Measurements from ENCODE around the gene CAMK4.
"Not testable (repeated sequence)": the region's sequence is repeated elsewhere in the genome, so short reads cannot be mapped to it uniquely, and the experiment has no call there.

CAMK4 gene

DNA sequence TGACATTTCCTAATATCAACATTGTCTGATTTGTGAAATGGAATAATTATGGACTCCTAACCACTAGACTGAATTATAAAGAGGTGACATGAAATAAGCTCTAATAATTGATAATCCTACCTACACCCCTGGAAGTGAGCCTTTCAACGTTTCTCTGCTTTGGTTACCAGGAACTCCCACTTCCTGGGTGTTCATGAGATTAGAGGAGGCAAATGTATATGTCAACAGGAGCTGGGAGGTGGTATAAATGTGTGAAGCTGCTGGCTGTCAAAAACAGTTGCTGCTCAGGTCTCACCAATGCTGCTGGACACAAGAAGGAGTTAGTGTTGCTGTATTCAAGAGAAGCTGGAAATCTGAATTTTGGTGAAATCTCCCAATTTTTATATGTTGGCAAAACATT lies 96.8 kb downstream of the CAMK4 start:
- DNase-seq, result no peak

DNA sequence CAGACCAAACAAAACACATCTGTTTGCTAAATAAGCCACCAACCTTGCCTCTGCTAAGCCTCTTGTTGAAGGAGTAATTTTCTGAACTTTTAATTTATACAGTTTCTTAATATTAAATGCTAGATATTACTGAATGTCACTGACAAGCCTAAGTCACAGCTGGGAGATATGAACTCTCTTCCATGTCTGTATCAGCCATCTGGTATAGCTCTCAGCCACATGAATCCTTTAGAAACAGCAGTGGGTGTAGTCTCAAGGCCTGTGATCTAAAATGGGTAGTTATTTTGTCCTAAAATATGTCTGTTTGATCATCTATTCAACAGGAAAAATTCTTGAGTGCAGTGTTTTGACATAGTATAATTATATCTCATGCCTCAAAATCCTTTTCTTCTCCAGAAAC lies 97.2 kb downstream of the CAMK4 start:
- no peak for DNase-seq

DNA sequence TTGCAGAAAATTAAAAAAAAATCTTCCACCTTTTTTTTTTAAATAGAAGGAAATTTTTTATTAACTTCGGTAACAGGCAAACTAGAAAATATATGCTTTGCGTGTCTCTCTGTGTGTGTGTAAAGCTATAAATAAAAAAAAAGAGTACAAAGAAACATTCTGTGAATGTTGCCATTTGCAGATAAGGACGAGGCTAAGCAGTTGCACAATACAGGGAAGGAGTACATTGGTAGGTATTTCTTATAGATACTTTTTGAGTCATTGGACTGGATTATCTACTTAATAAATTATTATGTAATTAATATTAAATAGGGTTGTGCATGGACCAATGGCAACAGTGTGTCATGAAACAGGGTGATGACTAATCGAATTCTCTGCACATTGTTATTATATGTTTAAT lies 102.4 kb downstream of the CAMK4 start:
- no peak for DNase-seq

DNA sequence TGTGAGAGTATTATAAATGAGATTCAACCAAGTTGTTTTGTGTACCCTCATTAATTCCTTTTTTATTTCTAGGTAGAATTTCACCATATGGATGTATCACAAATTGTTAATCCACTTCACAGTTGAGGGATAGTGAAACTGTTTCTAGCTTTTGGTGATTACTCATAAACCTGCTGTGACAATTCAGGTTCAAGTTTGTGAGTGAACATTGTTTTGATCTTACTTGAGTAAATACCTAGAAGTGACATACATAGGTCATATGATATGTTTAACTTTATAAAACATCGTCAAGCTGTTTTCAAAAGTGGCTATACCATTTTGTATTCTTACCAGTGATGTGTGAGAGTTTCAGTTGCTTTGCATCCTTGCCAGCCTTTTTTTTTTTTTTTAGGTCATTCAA lies 112.9 kb downstream of the CAMK4 start:
- no peak for DNase-seq

DNA sequence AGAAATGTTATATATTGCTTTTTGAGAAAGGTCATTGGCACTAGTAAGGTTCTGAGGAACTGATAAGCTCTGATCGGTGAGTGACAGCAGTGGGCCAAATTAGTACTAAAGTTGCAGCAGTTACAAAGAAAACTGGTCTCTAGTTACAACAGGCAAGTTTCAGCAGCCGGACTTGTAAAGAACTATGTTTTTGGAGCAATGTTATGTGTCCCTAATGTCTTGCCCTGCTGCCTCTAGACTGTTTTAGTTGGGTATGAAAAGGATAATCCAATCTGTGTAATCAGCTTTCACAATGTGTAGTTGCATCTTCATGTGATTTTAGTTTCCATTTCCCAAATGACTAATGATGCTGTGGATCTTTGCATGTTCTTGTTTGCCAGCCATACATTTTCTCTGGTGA lies 113.5 kb downstream of the CAMK4 start:
- DNase-seq, result no peak

DNA sequence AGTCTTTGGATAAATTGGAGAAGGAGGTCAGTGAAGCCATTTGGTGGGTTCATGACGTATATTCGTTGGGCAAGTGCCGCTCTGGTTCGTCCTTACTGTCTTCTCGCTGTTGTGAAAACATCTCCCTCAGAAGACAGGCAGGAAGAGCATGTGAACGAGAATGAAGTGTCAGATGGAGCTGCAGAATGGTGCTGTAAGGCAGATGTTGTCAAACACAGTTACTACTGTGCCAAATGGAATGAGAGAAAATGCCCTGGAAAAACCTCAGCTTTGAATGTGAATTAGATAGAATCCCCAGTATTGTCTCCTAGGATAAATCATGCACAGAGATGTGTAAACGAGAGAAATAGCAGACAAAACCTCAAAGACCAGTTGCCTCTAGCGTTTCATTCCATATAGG lies 121.5 kb downstream of the CAMK4 start:
- no peak for DNase-seq

DNA sequence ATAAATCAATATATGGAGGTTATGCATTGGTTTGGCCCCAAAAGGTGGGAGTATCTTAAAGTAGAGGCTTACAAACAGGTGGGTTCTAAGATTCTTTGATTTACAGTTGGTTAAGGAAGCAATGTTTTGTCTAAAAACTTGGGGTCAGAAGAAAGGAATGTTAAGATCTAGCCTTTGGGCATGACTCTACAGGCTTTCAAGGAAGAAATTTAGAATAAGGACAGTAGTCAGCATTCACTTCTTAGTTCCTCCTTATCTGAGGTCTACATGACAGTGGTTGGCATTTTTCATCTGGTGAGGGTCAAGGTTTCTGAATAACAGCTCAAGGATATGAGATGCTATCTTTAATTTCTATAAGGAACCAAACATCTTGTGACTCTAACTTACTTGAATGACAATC lies 122.8 kb downstream of the CAMK4 start:
- no peak for DNase-seq

DNA sequence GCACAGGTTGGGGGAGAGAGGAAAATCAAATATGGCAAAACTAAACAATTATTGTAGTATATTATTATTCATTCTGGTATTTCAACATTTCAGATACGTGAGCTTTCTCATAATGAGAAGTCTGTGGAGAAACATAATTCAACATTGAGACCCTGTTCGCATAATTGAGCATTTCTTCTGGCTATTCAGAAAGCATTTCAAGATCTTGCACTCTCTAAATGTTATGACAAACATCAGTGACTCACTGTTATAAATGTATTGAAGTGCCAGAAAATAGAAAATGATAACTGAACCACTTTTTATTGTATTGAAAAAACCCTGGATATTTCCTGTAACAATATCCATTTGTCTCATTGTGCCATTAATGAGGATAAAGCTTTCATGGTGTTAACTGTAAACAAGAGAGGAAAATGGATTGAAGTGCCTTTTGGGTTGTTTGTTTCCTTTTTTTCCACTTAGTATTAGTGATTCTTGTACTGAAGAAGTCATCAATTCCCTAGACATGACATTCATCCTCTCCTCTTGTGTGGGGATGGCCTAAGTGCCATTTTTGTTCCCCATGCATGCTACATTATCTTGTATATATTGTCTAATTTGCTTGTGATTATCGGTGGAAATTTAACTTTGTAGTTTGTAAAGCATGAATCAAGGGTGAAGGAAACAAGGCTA lies 124.6 kb downstream of the CAMK4 start:
- DNase-seq, result no peak

DNA sequence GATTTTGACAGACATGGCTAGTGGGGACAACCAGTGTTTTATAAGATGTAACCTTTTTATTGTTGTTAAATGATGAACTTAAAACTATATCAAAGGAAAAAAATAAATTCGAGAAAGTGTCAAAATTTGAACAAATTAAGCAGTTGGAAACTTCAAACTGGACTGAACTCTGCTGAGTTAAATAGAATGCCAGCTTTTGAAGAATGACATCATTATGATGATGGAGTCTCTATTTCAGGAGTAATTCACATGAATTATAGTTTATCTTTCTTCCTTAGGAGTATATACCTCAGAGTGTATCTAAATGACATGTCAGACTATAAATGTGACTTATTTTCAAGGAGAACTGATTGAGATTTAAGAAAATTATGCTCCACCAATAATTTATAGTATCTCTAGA lies 125.2 kb downstream of the CAMK4 start:
- DNase-seq, result no peak

DNA sequence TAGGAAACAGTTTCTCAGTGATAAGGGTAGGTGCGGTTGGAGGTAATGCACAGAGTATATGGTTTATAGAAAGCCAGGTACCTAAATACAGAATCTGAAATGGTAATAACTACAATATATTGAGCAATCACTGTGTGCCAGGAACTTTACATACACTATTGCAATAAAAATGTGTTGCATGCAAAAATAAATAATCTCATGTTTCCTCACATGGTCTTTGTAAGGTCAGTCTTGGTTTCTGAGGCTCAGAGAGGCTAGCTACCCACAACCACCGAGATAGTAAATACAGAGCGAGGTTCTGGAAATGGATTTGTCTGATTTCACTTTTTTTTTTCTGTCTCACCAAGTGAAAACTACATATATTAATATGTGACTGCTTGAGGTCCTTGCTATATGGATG lies 128.9 kb downstream of the CAMK4 start:
- no peak for DNase-seq

DNA sequence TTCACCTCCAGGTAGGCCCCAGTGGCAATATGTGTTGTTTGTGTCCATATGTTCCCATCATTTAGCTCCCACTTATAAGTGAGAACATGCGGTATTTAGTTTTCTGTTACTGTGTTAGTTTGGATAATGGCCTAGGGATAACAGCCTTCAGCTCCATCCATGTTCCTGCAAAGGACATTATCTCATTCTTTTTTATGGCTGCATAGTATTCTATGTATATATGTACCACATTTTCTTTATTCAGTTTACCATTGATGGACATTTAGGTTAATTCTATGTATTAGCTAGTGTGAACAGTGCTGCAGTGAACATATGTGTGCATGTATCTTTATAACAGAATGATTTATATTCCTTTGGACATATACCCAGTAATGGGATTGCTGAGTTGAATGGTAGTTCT lies 134.5 kb downstream of the CAMK4 start:
- DNase-seq, result not testable (repeated sequence)

DNA sequence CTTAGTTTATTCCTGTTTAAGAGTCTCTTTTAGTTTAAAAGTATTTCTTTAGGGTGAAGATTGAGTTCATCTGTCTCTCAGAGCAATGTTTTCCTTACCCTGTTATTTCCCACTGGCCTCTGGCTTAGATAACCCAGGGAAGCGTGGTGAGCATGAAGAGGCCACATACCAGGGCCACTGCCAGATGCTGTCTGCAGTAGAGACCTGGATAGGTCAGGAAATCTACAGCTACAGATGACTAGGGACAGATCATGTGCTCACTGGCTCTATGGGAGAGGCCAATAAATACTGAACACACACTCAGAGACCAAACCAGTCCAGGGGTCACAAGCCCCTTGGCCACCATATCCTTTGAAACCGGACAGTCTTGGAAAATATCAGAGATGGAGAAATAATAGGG lies 136.0 kb downstream of the CAMK4 start:
- no peak for DNase-seq

DNA sequence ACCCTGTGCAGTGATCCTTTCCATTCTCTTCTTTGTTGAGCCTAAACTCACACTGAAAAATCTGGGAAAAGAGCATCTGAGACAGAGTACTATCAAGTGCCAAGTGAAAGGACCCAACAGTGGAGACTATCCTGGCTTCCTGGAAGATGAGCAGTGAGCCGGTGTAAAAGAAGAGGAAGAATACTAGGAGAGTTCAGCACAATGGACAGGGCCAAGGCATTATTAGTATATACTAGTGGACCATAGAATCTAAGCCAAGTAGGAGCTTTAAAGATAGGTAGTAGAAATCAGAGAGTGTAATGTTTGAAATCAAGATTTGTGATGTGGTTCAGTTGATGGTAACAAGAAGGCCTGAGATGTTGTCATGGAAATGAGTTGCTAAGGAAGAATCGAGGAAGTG lies 140.8 kb downstream of the CAMK4 start:
- no peak for DNase-seq

DNA sequence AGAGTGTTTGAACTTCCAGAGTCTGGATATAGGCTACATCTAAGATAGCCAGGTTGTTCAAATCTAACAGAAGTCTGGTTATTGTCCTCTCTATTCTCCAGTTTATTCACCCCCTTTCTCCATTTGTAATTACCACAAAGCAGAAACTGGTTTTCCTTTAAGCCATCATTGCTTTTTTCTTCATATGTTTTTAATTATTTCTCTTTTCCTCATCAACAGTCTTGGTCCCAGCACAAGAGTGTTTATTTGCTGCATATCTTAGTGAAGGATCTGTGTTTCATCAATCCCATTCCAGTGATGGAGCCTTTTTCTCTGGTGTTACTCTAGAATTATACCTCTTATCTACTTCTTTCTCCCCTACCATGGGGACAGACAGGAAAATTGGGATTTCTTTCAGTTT lies 142.2 kb downstream of the CAMK4 start:
- no peak for DNase-seq

DNA sequence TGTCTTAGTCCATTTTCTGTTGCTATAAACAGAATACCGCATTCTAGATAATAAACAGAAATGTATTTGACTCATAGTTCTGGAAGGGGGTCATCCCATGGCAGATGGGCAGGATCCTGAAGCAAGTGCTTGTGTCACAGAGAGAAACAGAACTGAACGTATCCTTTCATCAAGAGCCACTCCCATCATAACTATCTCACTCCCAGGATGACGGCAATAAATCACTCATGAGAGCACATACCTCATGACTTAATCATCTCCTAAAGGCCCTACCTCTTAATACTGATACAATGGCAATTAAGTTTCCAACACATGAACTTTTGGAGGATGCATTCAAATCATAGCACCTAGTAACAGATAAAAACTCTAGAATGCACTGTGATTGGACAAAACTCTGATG lies 142.9 kb downstream of the CAMK4 start:
- DNase-seq, result no peak

DNA sequence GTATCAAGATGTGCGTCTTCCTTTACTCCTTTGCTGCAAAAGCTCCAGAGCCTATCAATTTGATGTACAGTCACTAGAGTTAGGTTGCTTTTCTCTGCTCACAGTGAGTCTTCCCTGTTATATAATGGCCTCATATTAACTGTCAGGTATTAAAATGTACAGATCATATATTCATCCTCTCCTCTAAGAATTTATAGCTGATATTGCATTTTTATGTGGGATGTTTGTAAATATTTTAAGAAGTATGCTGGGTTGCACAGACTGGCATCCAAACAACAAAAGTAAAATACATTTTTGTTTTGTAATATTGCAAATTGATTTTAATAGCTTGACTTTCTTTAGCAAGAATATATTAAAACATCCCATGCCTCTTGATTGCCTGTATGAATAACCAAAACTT lies 148.6 kb downstream of the CAMK4 start:
- no peak for DNase-seq

DNA sequence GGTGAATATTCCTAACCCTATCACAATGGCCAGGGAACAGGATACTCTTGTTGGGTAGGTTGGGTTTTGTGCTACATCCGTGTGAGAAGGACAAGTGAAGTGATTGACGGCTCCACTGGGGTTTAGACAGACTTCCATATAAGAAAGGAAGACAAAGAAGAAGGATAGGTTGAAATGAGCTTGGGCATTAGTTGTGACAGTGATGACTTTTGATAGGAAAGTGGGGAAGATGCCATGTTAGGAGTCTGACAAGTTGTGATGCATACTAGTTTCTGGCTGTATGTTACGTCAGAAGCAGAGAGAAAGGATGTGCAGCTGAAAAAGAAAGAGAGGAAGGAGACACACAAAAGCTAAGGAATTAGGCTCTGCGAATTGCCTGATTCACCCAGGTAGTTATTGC lies 150.2 kb downstream of the CAMK4 start:
- DNase-seq, result no peak

DNA sequence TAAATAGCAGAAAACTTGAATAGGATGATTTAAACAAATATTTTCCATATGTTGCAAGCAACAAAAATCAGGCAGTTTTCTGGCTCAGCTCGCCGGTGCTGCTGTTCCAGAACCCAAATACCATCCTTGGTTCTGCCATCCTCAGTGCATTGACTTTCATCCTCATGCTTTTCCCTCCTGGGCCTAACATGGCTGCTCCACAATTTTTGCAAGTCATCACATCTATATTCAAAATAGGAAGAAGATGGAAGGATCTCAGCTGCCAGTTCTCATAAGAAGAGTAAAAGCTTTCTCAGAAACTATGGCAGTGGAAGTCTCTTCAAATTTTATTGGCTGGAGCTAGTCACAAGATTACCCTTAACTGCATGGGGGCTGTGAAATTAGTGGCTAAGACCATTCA lies 151.5 kb downstream of the CAMK4 start:
- DNase-seq, result no peak

DNA sequence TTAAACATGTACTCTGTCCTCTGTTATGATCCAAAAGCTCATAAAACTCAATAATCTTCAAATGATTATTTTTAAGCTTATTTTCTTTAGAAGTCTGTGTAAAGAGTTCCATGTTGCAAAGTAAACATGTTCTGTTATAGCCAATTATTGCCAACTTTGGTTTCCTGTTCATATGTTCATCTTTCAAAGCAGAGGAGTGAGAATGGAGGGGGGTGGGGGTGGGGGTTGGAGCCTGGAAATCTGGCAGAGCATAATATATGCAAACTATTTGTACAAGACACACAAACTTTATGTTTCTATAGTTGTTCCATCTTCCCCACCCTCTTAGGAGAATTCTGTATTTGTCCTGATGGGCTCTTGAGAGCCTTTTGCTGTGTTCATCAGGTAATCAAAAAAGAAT lies 153.1 kb downstream of the CAMK4 start:
- DNase-seq, result no peak

DNA sequence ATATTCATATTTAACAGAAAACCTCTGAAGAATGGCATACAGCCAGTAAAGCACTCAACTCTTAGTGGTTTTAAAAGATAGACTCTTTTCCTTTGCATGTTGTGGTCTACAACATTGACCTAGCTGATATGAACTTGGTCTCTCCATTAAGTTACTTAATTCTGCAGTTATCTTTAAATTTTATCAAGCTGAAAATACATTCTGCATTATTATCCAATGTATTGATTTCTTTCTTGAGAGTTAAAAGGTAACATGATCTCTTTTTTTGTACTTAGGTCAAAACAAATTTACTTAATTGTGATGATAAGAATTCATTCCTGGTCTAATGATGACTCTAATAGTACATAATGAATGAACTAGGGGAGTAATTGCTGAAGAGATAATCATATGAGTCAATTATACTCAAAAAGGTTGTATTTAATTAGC lies 155.2 kb downstream of the CAMK4 start:
- DNase-seq, result no peak

DNA sequence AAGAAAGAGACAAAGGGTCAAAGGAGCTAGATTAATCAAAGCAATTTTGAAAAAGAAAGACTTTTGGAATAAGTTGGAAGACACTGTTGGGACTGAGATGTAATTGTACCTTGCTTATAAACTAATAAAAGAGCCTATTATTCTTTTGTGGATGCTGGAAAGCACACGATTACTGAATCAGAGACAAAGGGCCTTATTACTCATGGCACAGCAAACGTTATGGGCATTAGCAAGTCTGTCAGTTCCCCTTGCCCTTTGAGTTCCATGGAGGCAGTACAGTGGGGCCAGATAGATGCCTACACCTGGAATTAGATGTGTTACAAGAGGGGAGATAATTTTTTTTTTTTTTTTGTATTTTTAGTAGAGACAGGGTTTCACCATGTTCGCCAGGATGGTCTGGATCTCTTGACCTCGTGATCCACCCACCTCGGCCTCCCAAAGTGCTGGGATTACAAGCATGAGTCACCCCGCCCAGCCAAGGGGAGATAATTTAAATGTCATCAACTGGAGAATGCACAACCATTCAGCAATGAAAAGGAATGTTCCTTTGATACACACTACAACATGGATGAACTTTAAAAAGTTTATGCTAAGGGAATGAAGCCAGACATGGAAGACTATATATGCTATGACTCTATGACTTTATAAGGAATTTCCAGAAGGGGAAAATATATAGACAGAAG lies 159.2 kb downstream of the CAMK4 start:
- no peak for DNase-seq

DNA sequence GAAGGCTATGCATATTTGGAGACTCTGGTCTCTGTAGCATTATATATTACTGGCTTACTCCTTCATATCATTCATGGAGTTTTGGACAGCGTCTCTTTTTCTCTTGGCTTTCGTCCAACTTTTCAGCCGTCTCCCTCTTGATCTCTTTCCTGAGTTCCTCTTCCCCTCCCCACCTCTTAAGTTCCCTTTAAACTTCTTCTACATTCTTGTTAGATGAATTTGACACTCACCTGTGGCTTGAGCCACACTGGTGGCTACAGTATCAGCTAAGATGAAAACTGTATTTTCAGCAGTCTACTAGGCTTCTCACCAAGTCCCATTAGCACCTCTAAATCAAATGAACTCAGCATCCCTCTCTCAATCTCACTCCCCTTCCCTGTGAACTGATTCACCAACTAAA lies 160.0 kb downstream of the CAMK4 start:
- DNase-seq, result no peak

DNA sequence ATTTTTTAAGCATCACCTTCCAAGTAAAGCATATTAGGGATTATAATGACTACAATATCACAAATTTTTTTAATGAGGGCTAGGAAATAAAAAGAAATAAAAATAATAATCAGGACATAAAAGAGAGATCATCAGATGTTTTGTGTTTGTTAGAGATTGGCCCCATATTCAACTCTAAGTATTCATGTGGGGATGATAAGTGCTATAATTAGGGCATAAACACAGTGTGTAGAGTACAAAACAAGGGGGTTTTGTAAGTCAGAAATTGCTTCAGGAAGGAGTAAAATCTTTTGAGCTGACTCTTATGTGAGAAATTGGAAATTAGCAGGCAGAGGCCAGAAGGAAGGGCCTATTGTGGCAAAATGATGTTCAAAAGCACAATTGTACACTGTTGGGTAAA lies 160.9 kb downstream of the CAMK4 start:
- no peak for DNase-seq

DNA sequence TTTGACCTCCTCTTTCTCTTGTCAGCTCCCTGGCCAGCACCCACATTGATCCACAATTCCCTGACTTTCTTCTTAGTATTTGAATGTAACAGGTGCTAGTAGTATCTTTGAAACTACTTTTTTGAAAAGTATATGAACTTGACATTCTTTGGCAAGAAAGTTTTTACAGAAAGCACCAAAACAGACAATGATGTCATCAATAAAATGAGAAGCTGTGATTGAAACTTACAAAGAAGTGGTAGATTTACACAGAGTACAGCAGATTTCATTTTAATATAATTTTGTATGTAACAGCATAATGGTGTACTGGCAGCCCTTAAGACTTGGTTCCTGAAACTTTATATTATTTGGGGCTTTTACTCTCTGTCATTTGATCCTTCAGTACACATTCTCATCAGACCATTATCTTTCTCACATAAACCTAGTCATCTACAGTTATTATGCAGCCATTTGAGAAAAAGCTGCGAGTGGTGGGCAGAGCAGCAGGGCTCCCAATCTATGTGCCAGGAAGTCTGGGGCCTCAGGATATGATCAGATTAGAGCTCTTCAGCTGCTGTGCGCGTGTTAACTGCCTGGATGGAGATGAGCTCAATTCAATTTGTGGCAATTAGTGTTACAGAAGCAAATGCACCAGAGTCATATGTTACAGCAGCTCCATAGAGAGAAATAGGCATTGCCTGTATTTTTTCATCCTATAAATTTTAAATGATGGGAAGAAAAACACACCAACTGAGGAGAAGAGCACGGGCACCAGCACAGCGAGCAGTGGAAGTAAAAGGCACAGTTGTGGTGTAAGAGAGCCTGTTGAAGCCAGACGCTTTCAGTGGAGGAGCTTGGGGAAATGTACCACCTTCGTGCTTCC lies 162.0 kb downstream of the CAMK4 start:
- no peak for DNase-seq
